HG03175 (cell line): ENCODE results near the gene EEF1AKMT2.
A peak's percentile ranks its signal among the peaks of the same experiment; 100 is the strongest.

Experiments
- ATAC-seq: cut with Tn5 transposase; IDR thresholded peaks from one replicate; pipeline ENCODE4 v1.9.1; 2021; ENCODE audit warnings: mild to moderate bottlenecking, moderate library complexity; ENCODE audit not compliant: unreplicated experiment

EEF1AKMT2 gene

GRCh38 chr10:124739119-124739921 lies 52.4 kb downstream of the EEF1AKMT2 start:
- ATAC-seq = no peak

GRCh38 chr10:124738441-124738840 lies 53.2 kb downstream of the EEF1AKMT2 start:
- ATAC-seq = no peak

GRCh38 chr10:124737708-124738107 lies 54.0 kb downstream of the EEF1AKMT2 start:
- no peak for ATAC-seq

- no peak for ATAC-seq
Observed at GRCh38 chr10:124737221-124737620, 54.5 kb downstream of the EEF1AKMT2 start.

- ATAC-seq = no peak
Observed at GRCh38 chr10:124736491-124737136, 55.1 kb downstream of the EEF1AKMT2 start.

GRCh38 chr10:124735491-124736286 lies 56.0 kb downstream of the EEF1AKMT2 start:
- no peak for ATAC-seq

GRCh38 chr10:124734311-124735166 lies 57.1 kb downstream of the EEF1AKMT2 start:
- ATAC-seq = no peak

DNA sequence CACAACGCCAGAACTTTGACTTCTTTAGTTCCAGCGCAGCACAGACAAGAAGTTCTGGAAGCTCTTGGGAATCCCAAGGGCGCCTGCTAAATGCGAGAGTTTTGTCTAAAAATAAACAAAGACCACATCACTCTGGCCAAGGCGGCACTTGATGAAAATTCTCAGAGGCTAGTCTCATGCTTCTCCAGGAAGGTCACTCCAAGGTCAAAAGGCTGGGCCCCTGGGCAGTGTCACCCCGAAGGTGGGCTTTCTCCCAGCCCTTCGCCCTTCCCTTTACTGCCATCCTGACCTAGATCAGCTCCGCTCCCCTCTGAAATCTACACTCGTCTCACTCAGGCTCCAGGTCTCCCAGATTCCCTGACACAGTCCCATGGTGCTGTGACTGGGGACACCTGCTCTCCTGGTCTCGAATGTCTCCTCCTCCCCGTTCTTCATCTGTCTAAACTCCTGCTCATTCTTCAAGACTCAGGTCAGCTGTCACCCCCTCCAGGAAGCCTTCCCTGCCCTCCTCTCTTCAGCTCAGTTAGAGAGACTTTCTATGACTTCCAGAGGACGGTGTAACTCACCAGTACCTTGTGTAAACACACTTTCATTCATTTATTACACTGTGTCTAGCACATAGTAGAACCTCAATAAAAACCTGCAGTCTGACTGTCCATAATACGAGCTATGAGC lies 58.0 kb downstream of the EEF1AKMT2 start:
- no peak for ATAC-seq

- peak; percentile 64 for ATAC-seq
Observed at GRCh38 chr10:124732931-124733570, 58.6 kb downstream of the EEF1AKMT2 start.

DNA sequence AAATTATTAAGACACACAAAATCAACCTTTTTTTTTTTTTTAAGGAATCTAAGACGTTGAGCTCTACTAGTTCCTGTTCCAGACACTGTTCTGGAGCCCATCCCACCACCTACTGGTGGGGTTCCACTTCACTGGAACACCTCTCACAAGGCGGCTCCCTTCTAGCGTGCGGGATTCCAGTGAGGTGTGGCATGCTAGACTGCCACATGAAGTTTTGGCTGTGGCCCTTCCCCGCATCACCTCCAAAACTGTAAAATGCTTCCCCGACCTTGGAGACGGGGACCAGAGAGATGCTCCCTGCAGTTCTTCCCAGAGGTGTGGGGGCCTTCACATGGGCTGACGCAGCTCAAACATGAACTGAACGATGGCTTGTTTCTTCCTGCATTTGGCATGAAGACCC lies 60.1 kb downstream of the EEF1AKMT2 start:
- no peak for ATAC-seq

- no peak for ATAC-seq
Observed at GRCh38 chr10:124730790-124731189, 60.9 kb downstream of the EEF1AKMT2 start.

DNA sequence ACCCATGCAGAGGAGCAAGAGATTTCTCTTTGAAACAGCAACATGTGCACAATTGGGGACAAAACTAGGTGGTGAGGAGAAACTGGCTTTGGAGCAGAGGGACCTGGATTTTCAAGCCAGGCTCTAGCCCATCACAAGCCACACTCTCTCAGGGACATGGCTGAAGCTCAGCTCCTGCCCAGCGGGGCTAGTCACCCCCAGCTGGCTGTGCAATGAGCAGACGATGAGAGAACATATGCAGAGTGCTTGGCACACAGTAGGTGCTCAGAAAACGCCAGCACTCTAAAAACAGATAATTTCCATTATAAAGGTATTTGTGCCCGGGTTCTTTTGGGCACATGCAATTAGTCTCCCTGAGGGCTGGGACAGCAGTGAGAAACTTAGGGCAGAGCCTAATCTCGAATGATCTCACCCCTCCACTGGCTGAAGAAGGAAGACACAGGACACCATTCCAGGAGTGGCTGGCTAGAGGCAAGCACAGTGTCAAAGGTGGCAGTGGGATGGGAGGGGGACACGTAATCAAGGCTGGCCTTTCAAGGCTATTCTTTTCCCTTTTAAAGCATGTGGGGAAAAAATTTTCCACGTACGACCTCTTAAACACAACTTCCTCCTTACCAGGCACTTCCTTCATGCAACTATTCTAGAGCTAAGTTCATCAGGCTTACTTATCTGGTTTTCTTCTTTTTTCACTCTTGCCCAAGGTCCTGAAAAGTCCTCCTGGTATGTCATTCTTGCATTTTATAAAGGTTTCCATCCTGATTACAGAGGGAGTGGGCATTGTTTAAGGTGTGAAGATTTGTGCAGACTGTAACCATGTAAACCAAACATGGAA lies 62.6 kb downstream of the EEF1AKMT2 start:
- ATAC-seq = no peak

DNA sequence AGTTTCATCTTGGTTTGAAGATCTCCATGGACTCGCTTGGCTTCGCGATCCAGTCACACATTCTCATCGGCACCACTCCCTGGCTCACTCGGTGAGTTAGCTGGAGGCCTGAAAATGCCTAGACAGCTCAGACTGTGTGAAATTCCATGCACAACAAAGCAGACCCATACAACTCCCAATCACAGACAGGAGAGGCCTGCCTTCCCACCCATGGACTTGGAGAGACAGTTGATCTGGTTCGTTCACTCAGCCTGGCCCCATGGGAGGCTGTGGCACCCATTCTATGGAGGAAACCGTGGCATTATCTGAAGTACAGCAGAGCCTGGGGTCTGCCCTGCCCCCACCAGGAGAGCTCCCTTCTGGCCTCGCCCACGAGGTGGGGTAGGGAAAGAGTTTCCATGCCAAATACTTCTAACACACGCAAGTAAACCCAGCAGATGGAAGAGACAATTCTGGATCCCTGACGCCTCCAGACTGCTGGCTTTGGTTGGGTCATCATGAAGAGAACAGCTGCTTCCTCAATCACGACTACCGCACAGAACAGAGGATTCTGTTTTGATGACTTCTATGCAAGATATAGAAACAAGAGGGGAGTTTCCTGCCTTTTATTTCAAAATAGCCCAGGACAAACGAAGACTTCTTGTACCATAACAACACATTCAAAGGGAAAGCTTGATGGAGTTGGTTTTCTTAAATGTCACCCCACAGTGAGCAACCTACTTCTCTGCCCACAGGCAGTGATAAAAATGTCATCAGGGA lies 63.4 kb downstream of the EEF1AKMT2 start:
- no peak for ATAC-seq

DNA sequence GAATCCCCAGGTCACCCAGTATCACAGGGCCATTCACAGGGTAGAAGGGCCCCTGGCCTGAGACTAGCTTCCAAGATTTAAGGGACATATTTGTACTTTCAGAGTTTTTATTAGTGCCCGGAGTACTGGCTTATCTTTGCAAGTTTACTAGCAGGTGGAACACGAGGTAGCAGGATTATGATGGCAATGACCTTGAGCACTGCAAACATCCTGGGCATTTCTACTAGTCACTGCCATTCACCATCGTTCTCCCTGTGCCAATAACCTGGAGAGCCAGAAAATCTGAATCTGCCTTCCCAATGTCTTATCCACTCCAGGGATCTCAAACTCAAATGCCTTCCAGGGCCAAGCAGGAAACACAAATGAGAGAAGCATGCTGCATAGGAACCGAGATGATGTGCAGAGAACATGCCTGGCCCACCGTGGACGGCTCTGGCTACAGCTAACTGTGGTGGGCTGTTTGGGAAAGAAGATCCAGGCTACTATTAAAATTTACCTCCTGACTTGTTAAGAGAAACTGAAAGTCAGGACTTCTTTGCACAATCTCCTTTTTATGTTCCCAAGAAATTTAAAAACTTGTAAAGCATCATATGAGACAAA lies 64.2 kb downstream of the EEF1AKMT2 start:
- no peak for ATAC-seq

- ATAC-seq = no peak
Observed at GRCh38 chr10:124725791-124726190, 65.9 kb downstream of the EEF1AKMT2 start.

DNA sequence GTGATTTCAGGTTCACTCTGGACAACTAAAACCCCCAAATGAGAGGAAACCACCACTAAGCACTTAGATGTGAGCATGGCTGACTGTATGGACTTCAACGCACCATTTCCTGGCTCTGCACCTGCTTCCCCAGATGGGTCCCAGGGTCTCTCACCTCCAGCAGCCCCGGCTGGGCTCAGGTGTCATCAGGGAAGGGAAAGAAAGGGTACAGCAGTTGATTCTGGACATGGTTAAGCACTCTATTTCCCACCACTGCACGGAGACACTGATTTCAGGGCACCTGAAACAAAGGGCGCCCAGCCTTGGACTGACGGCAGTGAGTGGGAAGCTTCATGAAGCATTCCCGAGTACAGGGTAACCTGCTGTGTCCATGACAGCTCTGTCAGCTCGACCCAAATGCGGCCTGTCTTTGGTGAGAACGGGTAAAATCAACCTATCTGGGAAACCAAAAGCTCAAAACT lies 66.5 kb downstream of the EEF1AKMT2 start:
- ATAC-seq = no peak

- no peak for ATAC-seq
Observed at GRCh38 chr10:124724279-124725027, 67.2 kb downstream of the EEF1AKMT2 start.
